A673 (cell line): ENCODE results near the gene ABCA12. TPM values are rescaled to one million over a fixed set of nuclear protein-coding genes. Genes with fewer than 3 reads are reported as not detected.

ENCODE experiments used
- BruUV-seq: library from RNA; stranded (reverse); fragments of 400-500 nt; replicated peaks from 2 replicates; lab custom pipeline; 2021; lab: Mats Ljungman, UMichigan
- CTCF ChIA-PET: fragments of 300-600 bp; sonication (Branson Sonifier 250); formaldehyde crosslinking; loops from one replicate; lab custom pipeline; 2022; ENCODE audit warnings: antibody characterized with exemption; lab: Charles Lee
- POLR2A ChIA-PET: fragments of 300-600 bp; sonication (Branson Sonifier 250); formaldehyde crosslinking; loops from one replicate; lab custom pipeline; 2022; ENCODE audit warnings: antibody characterized with exemption; ENCODE audit not compliant: low non-redundant PET; lab: Charles Lee
- DNase-seq: peaks from one replicate; pipeline ENCODE4 v3.0.0-alpha.2; 2015; ENCODE audit warnings: low spot score
- H3K27ac ChIP-seq: fragments of 200-600 bp; sonication (generic); 2 replicates; pipeline ENCODE4 v1.5.1; 2016; ENCODE audit warnings: mixed run types, low read depth, mild to moderate bottlenecking, mixed read lengths, antibody characterized with exemption, low read length; ENCODE audit not compliant: poor library complexity, severe bottlenecking
- H3K27me3 ChIP-seq: fragments of 200-600 bp; sonication (generic); replicated peaks from 2 replicates; pipeline ENCODE4 v1.6.1; 2017; ENCODE audit warnings: mixed run types, low read depth, mild to moderate bottlenecking, mixed read lengths, antibody characterized with exemption, low read length; ENCODE audit not compliant: insufficient read depth, poor library complexity
- H3K36me3 ChIP-seq: fragments of 200-600 bp; sonication (generic); 2 replicates; pipeline ENCODE4 v1.6.1; 2016; ENCODE audit warnings: mixed run types, mild to moderate bottlenecking, mixed read lengths, antibody characterized with exemption, low read length; ENCODE audit not compliant: insufficient read depth, poor library complexity, severe bottlenecking
- H3K4me1 ChIP-seq: fragments of 200-600 bp; sonication (generic); 2 replicates; pipeline ENCODE4 v1.6.1; 2017; ENCODE audit warnings: mixed run types, mild to moderate bottlenecking, mixed read lengths, antibody characterized with exemption, low read length; ENCODE audit not compliant: insufficient read depth, poor library complexity, severe bottlenecking
- H3K4me3 ChIP-seq: fragments of 200-600 bp; sonication (generic); 2 replicates; pipeline ENCODE4 v1.5.1; 2016; ENCODE audit warnings: low read depth, mixed run types, mild to moderate bottlenecking, mixed read lengths, low read length; ENCODE audit not compliant: poor library complexity, severe bottlenecking
- H3K9me3 ChIP-seq: fragments of 200-600 bp; sonication (generic); 2 replicates; pipeline ENCODE4 v1.6.1; 2016; ENCODE audit warnings: mixed run types, low read depth, mild to moderate bottlenecking, mixed read lengths, antibody characterized with exemption, low read length; ENCODE audit not compliant: poor library complexity, severe bottlenecking
- EZH2 ChIP-seq: fragments of 200-600 bp; sonication (generic); IDR thresholded peaks from 2 replicates; pipeline ENCODE4 v1.6.1; 2017; ENCODE audit warnings: borderline replicate concordance, low read depth, mild to moderate bottlenecking, mixed read lengths, antibody characterized with exemption, low read length; ENCODE audit not compliant: poor library complexity, severe bottlenecking
- intact Hi-C: fragments of 100-400 bp; cut with micrococcal nuclease; formaldehyde crosslinking; loops from one replicate; pipeline ENCODE4 v1.10.0; 2022; ENCODE audit not compliant: unreplicated experiment
- total RNA-seq: library from RNA; stranded (reverse); gene quantifications from 2 replicates; pipeline ENCODE4 v1.2.3, GENCODE V29; 2021
- TF ChIP-seq, protein P1 (sequence below): fragments of 300-800, 200-600 bp; sonication (generic); conservative IDR thresholded peaks from 2 replicates; pipeline ENCODE4 v1.5.1; 2017; ENCODE audit warnings: low read depth, mild to moderate bottlenecking, antibody characterized with exemption, low read length, moderate library complexity, mixed read lengths

Gene ABCA12
- total RNA-seq, 1 experiment from 2014 or later, result not detected

DNA sequence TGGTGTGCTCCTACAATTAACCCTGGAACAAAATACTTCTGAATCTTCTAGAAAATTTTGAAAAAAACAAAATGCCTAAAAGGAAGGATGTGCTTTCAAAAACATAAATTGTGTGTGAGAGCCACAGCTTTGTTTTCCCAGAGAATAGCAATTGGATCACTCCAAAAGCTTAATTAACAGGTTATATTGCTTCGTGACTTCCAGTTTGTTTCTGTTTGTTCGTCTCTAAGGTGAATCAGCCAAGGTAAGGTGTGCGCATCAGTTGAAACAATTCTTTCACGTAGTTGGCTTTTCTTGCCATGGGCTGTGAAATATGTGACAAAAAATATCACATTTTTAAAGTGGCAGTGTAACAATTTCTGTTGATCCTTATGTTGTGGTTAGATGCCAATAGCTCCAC is 238.7 kb downstream of the ABCA12 start:
- intact Hi-C loops, result no loop called here
- DNase-seq, result no peak

DNA sequence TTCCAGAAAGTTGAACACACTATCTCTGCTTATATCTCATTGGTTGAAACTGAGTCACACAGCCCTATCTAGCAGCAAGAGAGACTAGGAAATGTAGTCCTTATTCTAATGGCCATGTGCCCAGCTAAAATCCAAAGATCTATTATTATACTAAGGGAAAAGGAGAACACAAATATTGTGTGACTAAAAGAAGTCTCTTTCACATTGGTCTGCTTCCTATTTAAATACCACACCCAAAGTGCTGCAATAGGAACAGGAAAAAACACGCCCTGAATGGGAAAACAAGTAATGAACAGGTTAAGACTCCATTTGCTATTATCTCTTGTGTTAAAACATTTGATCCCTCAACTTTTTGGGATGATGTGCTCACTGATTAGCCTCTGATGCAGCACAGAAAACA is 242.2 kb downstream of the ABCA12 start:
- Histone ChIP-seq H3K9me3 (no peaks in the 10 kb centered on the region), H3K27me3 (no peaks in the 10 kb centered on the region), H3K4me1 (no peaks in the 10 kb centered on the region), H3K4me3 (no peak overlapping the region), H3K27ac (no peak overlapping the region), H3K36me3 (no peaks in the 10 kb centered on the region)
- DNase-seq, result no peak
- ChIA-PET POLR2A (no interaction called here), CTCF (no interaction called here)
- TF ChIP-seq, protein P1, sequence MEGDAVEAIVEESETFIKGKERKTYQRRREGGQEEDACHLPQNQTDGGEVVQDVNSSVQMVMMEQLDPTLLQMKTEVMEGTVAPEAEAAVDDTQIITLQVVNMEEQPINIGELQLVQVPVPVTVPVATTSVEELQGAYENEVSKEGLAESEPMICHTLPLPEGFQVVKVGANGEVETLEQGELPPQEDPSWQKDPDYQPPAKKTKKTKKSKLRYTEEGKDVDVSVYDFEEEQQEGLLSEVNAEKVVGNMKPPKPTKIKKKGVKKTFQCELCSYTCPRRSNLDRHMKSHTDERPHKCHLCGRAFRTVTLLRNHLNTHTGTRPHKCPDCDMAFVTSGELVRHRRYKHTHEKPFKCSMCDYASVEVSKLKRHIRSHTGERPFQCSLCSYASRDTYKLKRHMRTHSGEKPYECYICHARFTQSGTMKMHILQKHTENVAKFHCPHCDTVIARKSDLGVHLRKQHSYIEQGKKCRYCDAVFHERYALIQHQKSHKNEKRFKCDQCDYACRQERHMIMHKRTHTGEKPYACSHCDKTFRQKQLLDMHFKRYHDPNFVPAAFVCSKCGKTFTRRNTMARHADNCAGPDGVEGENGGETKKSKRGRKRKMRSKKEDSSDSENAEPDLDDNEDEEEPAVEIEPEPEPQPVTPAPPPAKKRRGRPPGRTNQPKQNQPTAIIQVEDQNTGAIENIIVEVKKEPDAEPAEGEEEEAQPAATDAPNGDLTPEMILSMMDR, result no peak
- no peak for TF ChIP-seq EZH2
- no TSS peak for BruUV-seq
- intact Hi-C loops, result no loop called here

More for the DNA sequence above, 238.7 kb downstream of the ABCA12 start:
- H3K4me3 ChIP-seq, result no peak overlapping the region
- BruUV-seq, result no TSS peak
- no peaks in the 10 kb centered on the region for H3K27me3 ChIP-seq
- CTCF ChIA-PET, result no interaction called here
- H3K4me1 ChIP-seq, result no peaks in the 10 kb centered on the region
- TF ChIP-seq, protein P1, result no peak
- TF ChIP-seq EZH2, result no peak
- POLR2A ChIA-PET, result no interaction called here
- no peaks in the 10 kb centered on the region for H3K9me3 ChIP-seq
- H3K27ac ChIP-seq, result no peak overlapping the region
- H3K36me3 ChIP-seq, result no peaks in the 10 kb centered on the region

DNA sequence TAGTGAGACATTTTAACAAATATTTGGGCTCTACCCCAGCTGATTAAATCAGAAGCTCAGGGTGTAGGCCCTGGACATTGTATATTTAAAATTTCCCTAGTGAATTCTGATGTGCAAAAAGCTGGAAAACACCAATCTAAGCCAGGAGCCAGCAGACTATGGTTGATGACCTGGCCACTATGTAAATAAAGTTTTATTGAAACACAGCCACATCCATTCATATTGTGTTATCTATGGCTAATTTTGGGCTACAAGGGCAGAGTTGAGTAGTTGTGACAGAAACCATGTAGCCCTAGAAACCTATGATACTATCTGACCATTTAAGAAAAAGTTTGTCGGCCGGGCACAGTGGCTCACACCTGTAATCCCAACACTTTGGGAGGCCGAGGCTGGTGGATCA is 243.0 kb downstream of the ABCA12 start:
- TF ChIP-seq EZH2, result no peak
- TF ChIP-seq, protein P1, result no peak
- intact Hi-C loops, result no loop called here
- H3K4me1 ChIP-seq, result no peaks in the 10 kb centered on the region
- DNase-seq, result no peak
- BruUV-seq, result no TSS peak
- no peaks in the 10 kb centered on the region for H3K9me3 ChIP-seq
- H3K4me3 ChIP-seq, result no peak overlapping the region
- ChIA-PET POLR2A (no interaction called here), CTCF (no interaction called here)
- H3K27ac ChIP-seq, result no peak overlapping the region
- H3K36me3 ChIP-seq, result no peaks in the 10 kb centered on the region
- H3K27me3 ChIP-seq, result no peaks in the 10 kb centered on the region
